Neural progenitor cell (in vitro differentiated cells): ENCODE data around the gene SERPINE1. TPM values are rescaled to one million over a fixed set of nuclear protein-coding genes. Genes with fewer than 3 reads are reported as not detected.

Experiments
- DNase-seq: peaks from one replicate; pipeline ENCODE4 v3.0.0-alpha.2; 2016; ENCODE audit warnings: low spot score
- H2AFZ ChIP-seq: fragments of 200-600 bp; sonication (generic); replicated peaks from 2 replicates; pipeline ENCODE4 v1.6.1; 2016; ENCODE audit warnings: antibody characterized with exemption
- H3F3A ChIP-seq: fragments of 200-600 bp; sonication (generic); 2 replicates; pipeline ENCODE4 v1.6.1; 2016; ENCODE audit warnings: antibody characterized with exemption, low read depth
- H3K27ac ChIP-seq: fragments of 200-600 bp; sonication (generic); 2 replicates; pipeline ENCODE4 v1.5.1; 2016; ENCODE audit warnings: mild to moderate bottlenecking
- H3K27me3 ChIP-seq: fragments of 200-600 bp; sonication (generic); 2 replicates; pipeline ENCODE4 v1.6.1; 2016; ENCODE audit warnings: mild to moderate bottlenecking, moderate library complexity
- H3K36me3 ChIP-seq: fragments of 200-600 bp; sonication (generic); 2 replicates; pipeline ENCODE4 v1.5.1; 2016
- H3K4me1 ChIP-seq: fragments of 200-600 bp; sonication (generic); 2 replicates; pipeline ENCODE4 v1.6.1; 2016; ENCODE audit warnings: mixed run types
- H3K4me2 ChIP-seq: fragments of 200-600 bp; sonication (generic); 2 replicates; pipeline ENCODE4 v1.6.1; 2016
- H3K4me3 ChIP-seq: fragments of 200-600 bp; sonication (generic); 2 replicates; pipeline ENCODE4 v1.5.1; 2016
- H3K79me2 ChIP-seq: fragments of 200-600 bp; sonication (generic); 2 replicates; pipeline ENCODE4 v1.6.1; 2016; ENCODE audit warnings: low read depth
- H3K9ac ChIP-seq: fragments of 200-600 bp; sonication (generic); 2 replicates; pipeline ENCODE4 v1.6.1; 2016
- H3K9me3 ChIP-seq: fragments of 200-600 bp; sonication (generic); 2 replicates; pipeline ENCODE4 v1.5.1; 2016; ENCODE audit warnings: low read depth
- H4K20me1 ChIP-seq: fragments of 200-600 bp; sonication (generic); 2 replicates; pipeline ENCODE4 v1.6.1; 2016; ENCODE audit warnings: low read depth
- H3K27ac Mint-ChIP-seq: 3 replicates; pipeline ENCODE4 v1.8.0; 2021; ENCODE audit warnings: mixed read lengths
- H3K27me3 Mint-ChIP-seq: 2 replicates; pipeline ENCODE4 v1.8.0; 2022; ENCODE audit warnings: low read depth, mild to moderate bottlenecking, inconsistent platforms, moderate library complexity, mixed read lengths; ENCODE audit not compliant: insufficient read depth
- H3K36me3 Mint-ChIP-seq: 3 replicates; pipeline ENCODE4 v1.8.0; 2021; ENCODE audit warnings: mixed read lengths
- H3K4me1 Mint-ChIP-seq: 3 replicates; pipeline ENCODE4 v1.8.0; 2021; ENCODE audit warnings: mixed read lengths
- H3K4me3 Mint-ChIP-seq: 3 replicates; pipeline ENCODE4 v1.8.0; 2021; ENCODE audit warnings: mild to moderate bottlenecking, moderate library complexity, mixed read lengths
- H3K9me3 Mint-ChIP-seq: 3 replicates; pipeline ENCODE4 v1.8.0; 2020; ENCODE audit warnings: mixed read lengths
- EZH2 ChIP-seq: fragments of 200-600 bp; sonication (generic); IDR thresholded peaks from 2 replicates; pipeline ENCODE4 v1.6.1; 2017; ENCODE audit warnings: antibody characterized with exemption, mild to moderate bottlenecking, moderate library complexity
- EZH2phosphoT487 ChIP-seq: fragments of 200-600 bp; sonication (generic); IDR thresholded peaks from 2 replicates; pipeline ENCODE4 v1.6.1; 2017; ENCODE audit warnings: antibody characterized with exemption
- total RNA-seq: library from RNA; depleted of rRNA; stranded (reverse); fragments of >200 nt; gene quantifications from 2 replicates; pipeline ENCODE4 v1.2.3, GENCODE V29; 2015; ENCODE audit warnings: low replicate concordance
- TF ChIP-seq, protein P1 (sequence below): fragments of 200-600 bp; sonication (generic); IDR thresholded peaks from 2 replicates; pipeline ENCODE4 v1.5.1; 2017; ENCODE audit warnings: antibody characterized with exemption, mild to moderate bottlenecking

Gene SERPINE1
- total RNA-seq, 1 donor from 2014 or later, result not detected

DNA sequence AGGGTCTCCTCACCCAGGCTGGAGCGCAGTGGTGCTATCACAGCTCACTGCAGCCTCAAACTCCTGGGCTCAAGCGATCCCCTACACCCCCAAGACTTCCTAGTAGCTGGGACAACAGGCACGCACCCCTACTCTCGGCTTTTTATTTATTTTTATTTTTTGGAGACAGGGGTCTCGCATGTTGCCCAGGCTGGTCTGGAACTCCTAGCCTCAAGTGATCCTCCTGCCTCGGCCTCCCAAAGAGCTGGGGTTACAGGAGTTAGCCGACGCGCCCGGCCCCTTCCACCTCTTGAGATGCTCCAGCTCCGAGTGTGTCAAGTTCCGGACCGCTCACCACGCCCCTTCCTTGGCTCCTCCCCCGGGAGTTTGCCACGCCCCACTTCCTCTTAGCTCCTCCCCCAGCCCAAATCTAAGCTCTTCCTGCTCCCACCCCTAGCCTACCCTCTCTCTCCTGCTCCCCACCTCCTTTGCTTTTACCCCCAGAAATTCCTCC lies 46.9 kb downstream of the SERPINE1 start:
- H3K4me1 Mint-ChIP-seq, result peaks cover 36% of the 10 kb centered on the region
- H3K27ac Mint-ChIP-seq, result no peak overlapping the region
- peaks cover 23% of the 10 kb centered on the region for H3F3A ChIP-seq
- H3K27ac ChIP-seq, result no peak overlapping the region
- peaks cover 26% of the 10 kb centered on the region for H3K4me1 ChIP-seq
- no peaks in the 10 kb centered on the region for H3K79me2 ChIP-seq
- no peak overlapping the region for H3K9ac ChIP-seq
- H3K36me3 ChIP-seq, result no peaks in the 10 kb centered on the region
- peaks cover 2% of the 10 kb centered on the region for H3K9me3 Mint-ChIP-seq
- no peak for TF ChIP-seq EZH2phosphoT487
- TF ChIP-seq, protein P1, sequence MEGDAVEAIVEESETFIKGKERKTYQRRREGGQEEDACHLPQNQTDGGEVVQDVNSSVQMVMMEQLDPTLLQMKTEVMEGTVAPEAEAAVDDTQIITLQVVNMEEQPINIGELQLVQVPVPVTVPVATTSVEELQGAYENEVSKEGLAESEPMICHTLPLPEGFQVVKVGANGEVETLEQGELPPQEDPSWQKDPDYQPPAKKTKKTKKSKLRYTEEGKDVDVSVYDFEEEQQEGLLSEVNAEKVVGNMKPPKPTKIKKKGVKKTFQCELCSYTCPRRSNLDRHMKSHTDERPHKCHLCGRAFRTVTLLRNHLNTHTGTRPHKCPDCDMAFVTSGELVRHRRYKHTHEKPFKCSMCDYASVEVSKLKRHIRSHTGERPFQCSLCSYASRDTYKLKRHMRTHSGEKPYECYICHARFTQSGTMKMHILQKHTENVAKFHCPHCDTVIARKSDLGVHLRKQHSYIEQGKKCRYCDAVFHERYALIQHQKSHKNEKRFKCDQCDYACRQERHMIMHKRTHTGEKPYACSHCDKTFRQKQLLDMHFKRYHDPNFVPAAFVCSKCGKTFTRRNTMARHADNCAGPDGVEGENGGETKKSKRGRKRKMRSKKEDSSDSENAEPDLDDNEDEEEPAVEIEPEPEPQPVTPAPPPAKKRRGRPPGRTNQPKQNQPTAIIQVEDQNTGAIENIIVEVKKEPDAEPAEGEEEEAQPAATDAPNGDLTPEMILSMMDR, result no peak
- TF ChIP-seq EZH2, result no peak
- DNase-seq, result peak; percentile 70
- peaks cover 84% of the 10 kb centered on the region for H3K27me3 Mint-ChIP-seq
- H4K20me1 ChIP-seq, result peaks cover 50% of the 10 kb centered on the region
- no peak overlapping the region for H2AFZ ChIP-seq
- peaks cover 100% of the 10 kb centered on the region for H3K27me3 ChIP-seq
- peak overlapping the region; percentile 69 for H3K4me3 Mint-ChIP-seq
- H3K9me3 ChIP-seq, result no peaks in the 10 kb centered on the region
- peak overlapping the region; percentile 73 for H3K4me2 ChIP-seq
- peak overlapping the region; percentile 27 for H3K4me3 ChIP-seq
- H3K36me3 Mint-ChIP-seq, result no peaks in the 10 kb centered on the region

DNA sequence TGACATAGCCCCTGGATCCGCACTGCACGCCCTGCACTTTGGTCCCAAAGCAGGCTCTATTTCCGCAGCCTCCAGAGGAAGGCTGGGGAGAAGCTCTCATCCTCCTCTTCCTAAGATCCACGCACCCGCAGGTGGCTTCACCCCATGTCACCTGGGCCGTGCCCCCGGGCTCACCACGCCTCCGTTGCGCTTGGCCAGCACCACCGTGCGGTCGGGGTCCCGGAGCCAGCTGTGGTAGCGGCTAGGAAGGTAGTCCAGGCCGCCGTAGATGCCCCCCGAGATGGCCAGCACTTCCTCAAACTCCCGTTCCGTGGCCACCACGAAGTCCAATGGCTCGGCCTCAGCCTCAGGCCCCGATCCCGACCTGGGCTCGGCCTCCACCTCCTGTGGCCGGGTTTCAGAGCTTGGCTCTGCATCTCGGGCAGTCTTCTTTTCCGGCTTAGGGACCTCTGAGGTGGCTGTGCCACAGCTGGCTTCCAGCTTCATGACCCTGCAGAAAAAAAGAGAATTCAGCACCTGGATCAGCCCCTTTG lies 47.5 kb downstream of the SERPINE1 start:
- peaks cover 100% of the 10 kb centered on the region for H3K27me3 ChIP-seq
- Mint-ChIP-seq H3K4me1 (peaks cover 33% of the 10 kb centered on the region), H3K4me3 (peak overlapping the region; percentile 69), H3K36me3 (no peaks in the 10 kb centered on the region), H3K27me3 (peaks cover 83% of the 10 kb centered on the region), H3K9me3 (peaks cover 2% of the 10 kb centered on the region), H3K27ac (no peak overlapping the region)
- H4K20me1 ChIP-seq, result peaks cover 50% of the 10 kb centered on the region
- peak overlapping the region; percentile 73 for H3K4me2 ChIP-seq
- H3K36me3 ChIP-seq, result no peaks in the 10 kb centered on the region
- peak overlapping the region; percentile 27 for H3K4me3 ChIP-seq
- no peaks in the 10 kb centered on the region for H3K79me2 ChIP-seq
- H3K27ac ChIP-seq, result no peak overlapping the region
- no peak for TF ChIP-seq EZH2
- TF ChIP-seq, protein P1, result no peak
- peak; percentile 52 for DNase-seq
- H3K4me1 ChIP-seq, result peaks cover 29% of the 10 kb centered on the region
- H3K9me3 ChIP-seq, result no peaks in the 10 kb centered on the region
- peaks cover 29% of the 10 kb centered on the region for H3F3A ChIP-seq
- H3K9ac ChIP-seq, result no peak overlapping the region
- H2AFZ ChIP-seq, result no peak overlapping the region

DNA sequence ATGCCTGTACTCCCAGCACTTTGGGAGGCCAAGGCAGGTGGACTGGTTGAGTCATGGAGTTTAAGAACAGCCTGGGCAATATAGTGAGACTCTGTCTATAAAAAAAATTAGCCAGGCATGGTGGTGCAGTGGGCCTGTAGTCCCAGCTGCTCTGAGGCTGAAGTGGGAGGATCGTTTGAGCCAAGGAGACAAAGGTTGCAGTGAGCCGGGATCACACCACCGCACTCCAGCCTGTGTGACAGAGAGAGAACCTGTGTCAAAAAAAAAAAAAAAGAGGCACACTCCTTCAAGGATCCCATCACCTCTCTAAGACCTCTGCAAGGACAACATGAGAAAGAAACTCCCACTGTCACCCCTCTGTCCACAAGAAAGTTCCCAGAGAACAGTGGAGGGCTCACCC lies 48.8 kb downstream of the SERPINE1 start:
- H3K79me2 ChIP-seq, result no peaks in the 10 kb centered on the region
- peaks cover 34% of the 10 kb centered on the region for H3F3A ChIP-seq
- no peaks in the 10 kb centered on the region for H3K36me3 ChIP-seq
- H2AFZ ChIP-seq, result no peak overlapping the region
- no peak overlapping the region for H3K4me3 ChIP-seq
- peaks cover 3% of the 10 kb centered on the region for H3K9me3 Mint-ChIP-seq
- no peaks in the 10 kb centered on the region for H3K9me3 ChIP-seq
- H3K4me1 ChIP-seq, result peaks cover 32% of the 10 kb centered on the region
- DNase-seq, result no peak
- H3K4me1 Mint-ChIP-seq, result peaks cover 26% of the 10 kb centered on the region
- H3K27me3 Mint-ChIP-seq, result peaks cover 74% of the 10 kb centered on the region
- peaks cover 100% of the 10 kb centered on the region for H3K27me3 ChIP-seq
- no peaks in the 10 kb centered on the region for H3K36me3 Mint-ChIP-seq
- peaks cover 42% of the 10 kb centered on the region for H4K20me1 ChIP-seq
- no peak overlapping the region for H3K4me2 ChIP-seq
- no peak overlapping the region for H3K27ac ChIP-seq
- H3K9ac ChIP-seq, result no peak overlapping the region
- no peak overlapping the region for H3K27ac Mint-ChIP-seq
- TF ChIP-seq EZH2 (no peak), EZH2phosphoT487 (no peak)
- TF ChIP-seq, protein P1, result no peak
- H3K4me3 Mint-ChIP-seq, result peak overlapping the region; percentile 48
